Tibial artery (tissue), 4 donors: Measurements from ENCODE around the gene AKAP13.
A peak's percentile ranks its signal among the peaks of the same experiment; 100 is the strongest.

Experiments
- DNase-seq, 2 donors: peaks; one replicate each; pipeline ENCODE4 v3.0.0-alpha.2; 2019
- H3K27ac ChIP-seq, 2 donors: fragments of 200-600 bp; sonication (generic) in 1 of 2; 1 replicate in 1 of 2; 2 replicates in 1 of 2; pipeline ENCODE4 v1.5.1; 2018 to 2019; ENCODE audit warnings: mild to moderate bottlenecking in 1 of 2
- H3K27me3 ChIP-seq, 2 donors: fragments of 200-600 bp; sonication (generic) in 1 of 2; one replicate each; pipeline versions ENCODE4 v1.5.1 to v1.6.0; 2016 to 2019
- H3K36me3 ChIP-seq, 3 donors: fragments of 200-600 bp; sonication (generic) in 2 of 3; one replicate each; pipeline ENCODE4 v1.5.1; 2016 to 2019; ENCODE audit warnings: mild to moderate bottlenecking in 2 of 3
- H3K4me1 ChIP-seq, 4 donors: fragments of 200-600 bp; sonication (generic) in 2 of 4; 1 replicate in 3 of 4; 2 replicates in 1 of 4; pipeline ENCODE4 v1.5.1; 2016 to 2019
- H3K4me3 ChIP-seq, 2 donors: fragments of 200-600 bp; sonication (generic) in 1 of 2; 1 replicate in 1 of 2; 2 replicates in 1 of 2; pipeline ENCODE4 v1.5.1; 2018 to 2019; ENCODE audit warnings: mild to moderate bottlenecking in 2 of 2
- H3K9me3 ChIP-seq, 3 donors: fragments of 200-600 bp; sonication (generic) in 1 of 3; one replicate each; pipeline ENCODE4 v1.5.1; 2016 to 2019
- CTCF ChIP-seq, 2 experiments: fragments of 200-600 bp in 1 of 2; fragments of 450-650 bp in 1 of 2; IDR thresholded peaks; one replicate each; pipeline ENCODE4 v1.5.1; 2017 to 2019; ENCODE audit warnings: antibody characterized with exemption in 2 of 2, mild to moderate bottlenecking in 1 of 2, moderate library complexity in 1 of 2
- intact Hi-C: fragments of 100-400 bp; cut with DNase I; formaldehyde crosslinking; loops from one replicate; pipeline ENCODE4 v1.15.0; 2023; ENCODE audit warnings: low total_unique reads

AKAP13 gene

GRCh38 chr15:85709250-85709649, 328.8 kb downstream of the AKAP13 start:
- Histone ChIP-seq H3K4me1 (peaks cover 0 to 49% (median 25%) of the 10 kb centered on the region in 4 donors), H3K27me3 (no peaks in the 10 kb centered on the region), H3K9me3 (no peaks in the 10 kb centered on the region), H3K36me3 (peaks cover 4 to 43% (median 25%) of the 10 kb centered on the region in 3 donors), H3K4me3 (no peak overlapping the region), H3K27ac (peak overlapping the region; percentile 79 to 84)
- intact Hi-C loops: loop anchor here (10.0 kb wide), 1 partner anchor 64 kb away; no protein-coding TSS in a partner anchor
- no peak for DNase-seq
- no peak for TF ChIP-seq CTCF (IDR thresholded peaks at IDR 0.05)

GRCh38 chr15:85710340-85710842, 330.0 kb downstream of the AKAP13 start:
- peaks cover 4 to 55% (median 35%) of the 10 kb centered on the region in 3 donors for H3K36me3 ChIP-seq
- no peak overlapping the region for H3K27ac ChIP-seq
- intact Hi-C loops: no loop called here
- H3K4me1 ChIP-seq: peaks cover 0 to 39% (median 21%) of the 10 kb centered on the region in 4 donors
- no peak for TF ChIP-seq CTCF (IDR thresholded peaks at IDR 0.05)
- H3K27me3 ChIP-seq: no peaks in the 10 kb centered on the region
- no peak overlapping the region for H3K4me3 ChIP-seq
- no peaks in the 10 kb centered on the region for H3K9me3 ChIP-seq
- no peak for DNase-seq

- no peak for TF ChIP-seq CTCF (IDR thresholded peaks at IDR 0.05)
- H3K36me3 ChIP-seq: peaks cover 12 to 67% (median 45%) of the 10 kb centered on the region in 3 donors
- intact Hi-C loops: no loop called here
- H3K4me3 ChIP-seq: no peak overlapping the region
- no peaks in the 10 kb centered on the region for H3K9me3 ChIP-seq
- no peak for DNase-seq
- no peak overlapping the region for H3K27ac ChIP-seq
- no peaks in the 10 kb centered on the region for H3K27me3 ChIP-seq
- H3K4me1 ChIP-seq: peaks cover 0 to 27% (median 12%) of the 10 kb centered on the region in 4 donors
Measured at GRCh38 chr15:85711580-85712192, 331.3 kb downstream of the AKAP13 start.

- DNase-seq: no peak
- Histone ChIP-seq H3K27ac (no peak overlapping the region), H3K27me3 (no peaks in the 10 kb centered on the region), H3K9me3 (no peaks in the 10 kb centered on the region), H3K36me3 (peaks cover 51 to 97% (median 76%) of the 10 kb centered on the region in 3 donors), H3K4me3 (no peak overlapping the region), H3K4me1 (no peaks in the 10 kb centered on the region)
- intact Hi-C loops: no loop called here
- TF ChIP-seq CTCF (IDR thresholded peaks at IDR 0.05): no peak
Measured at GRCh38 chr15:85716261-85716660, 335.9 kb downstream of the AKAP13 start.

- no peaks in the 10 kb centered on the region for H3K9me3 ChIP-seq
- intact Hi-C loops: no loop called here
- no peak overlapping the region for H3K4me3 ChIP-seq
- H3K36me3 ChIP-seq: peaks cover 54 to 95% (median 79%) of the 10 kb centered on the region in 3 donors
- DNase-seq: no peak
- no peak overlapping the region for H3K27ac ChIP-seq
- TF ChIP-seq CTCF (IDR thresholded peaks at IDR 0.05): no peak
- no peaks in the 10 kb centered on the region for H3K4me1 ChIP-seq
- no peaks in the 10 kb centered on the region for H3K27me3 ChIP-seq
Measured at GRCh38 chr15:85717212-85717611, 336.8 kb downstream of the AKAP13 start.
